H1 (cell line): ENCODE data around the gene CCDC169. TPM values are rescaled to one million over a fixed set of nuclear protein-coding genes. Genes with fewer than 3 reads are reported as not detected.

Experiments
- JUN ChIP-seq: IDR thresholded peaks from 2 replicates; pipeline ENCODE4 v1.6.1; 2011; ENCODE audit warnings: low read depth, mild to moderate bottlenecking, improper control_type of control experiment, low read length
- MAFK ChIP-seq: IDR thresholded peaks from 2 replicates; pipeline ENCODE4 v1.6.1; 2012; ENCODE audit warnings: low read depth, mild to moderate bottlenecking, improper control_type of control experiment, low read length
- YY1 ChIP-seq: IDR thresholded peaks from 2 replicates; pipeline ENCODE4 v1.6.1; 2011; ENCODE audit warnings: low read depth, mild to moderate bottlenecking, low read length
- polyA plus RNA-seq, 7 experiments: library from polyadenylated mRNA; depleted of rRNA in 3 of 7; stranded (reverse) in 5 of 7; unstranded in 2 of 7; fragments of >200 nt in 5 of 7; fragments of 200-250 nt in 2 of 7; gene quantifications; 1 replicate in 5 of 7; 2 replicates in 1 of 7; 4 replicates in 1 of 7; pipeline versions ENCODE4 v1.2.1 to v1.2.3, GENCODE V29; 2011 to 2013; ENCODE audit warnings: missing spikeins in 2 of 7, mixed read lengths in 2 of 7
- small RNA-seq: library from polyadenylated mRNA; stranded (forward); fragments of <200 nt; extraction: miRNeasy Mini kit (QIAGEN cat#:217004); gene quantifications from one replicate; pipeline ENCODE3, GENCODE V24; 2013; ENCODE audit not compliant: insufficient read depth
- total RNA-seq: library from RNA; stranded (reverse); fragmentation: NEBNext Ultra II Directional; extraction: Animal tissue kit (Norgen Biotek cat#: 25700); gene quantifications from 2 replicates; pipeline ENCODE4 v1.2.1, GENCODE V29; 2021

CCDC169 gene
- total and polyA plus RNA-seq, 2 of the 8 experiments (the other 6 are each of a cell fraction or from before 2014, with no cell fraction given), result 7.2 to 44.0 TPM

DNA sequence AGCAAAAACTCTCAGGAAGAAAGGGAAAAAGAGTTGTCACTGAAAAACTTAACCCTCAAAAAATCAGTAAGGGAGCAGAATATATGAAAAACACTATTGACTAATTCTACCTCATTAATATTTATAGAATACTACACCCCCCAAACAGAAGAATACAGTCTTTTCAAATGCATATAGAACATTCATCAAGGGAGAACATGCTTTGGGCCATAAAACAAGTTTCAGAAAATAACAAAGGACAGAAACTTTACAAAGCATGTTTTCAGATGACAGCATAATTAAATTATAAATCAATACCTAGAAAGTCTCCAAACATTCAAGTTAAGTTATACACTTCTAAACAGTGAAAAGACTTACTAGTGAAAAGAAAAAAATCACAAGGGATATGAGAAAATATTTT, 113.7 kb downstream of the CCDC169 start (continued):
- TF ChIP-seq MAFK, result no peak
- no peak for TF ChIP-seq JUN
- no peak for TF ChIP-seq YY1

Small RNAs within 50 kb of the gene (small RNA-seq; reads per million reads assigned to genes)
- not detected for gene RNU6-71P

Other genes starting within 250 kb of the CCDC169 start
- gene DCLK1, start 166.4 kb downstream of the CCDC169 start, total RNA-seq, result 38.7 and 41.0 TPM in 2 replicates
- 16.6 and 22.8 TPM in 2 replicates for gene DCLK1, start 166.4 kb downstream of the CCDC169 start, polyA plus RNA-seq (2011; rRNA removed)
- gene SOHLH2, start 83.3 kb downstream of the CCDC169 start, total RNA-seq, result 9.7 and 10.3 TPM in 2 replicates
- 6.1 and 6.8 TPM in 2 replicates for gene SOHLH2, start 83.3 kb downstream of the CCDC169 start, polyA plus RNA-seq (2011; rRNA removed)
- 68.2 and 74.1 TPM in 2 replicates for gene SPART, start 48.6 kb upstream of the CCDC169 start, total RNA-seq
- gene SPART, start 48.6 kb upstream of the CCDC169 start, polyA plus RNA-seq (2011; rRNA removed), result 15.3 and 27.2 TPM in 2 replicates
- gene CCNA1, start 134.7 kb upstream of the CCDC169 start, total RNA-seq, result 4.0 and 4.1 TPM in 2 replicates
- 2.2 and 2.7 TPM in 2 replicates for gene CCNA1, start 134.7 kb upstream of the CCDC169 start, polyA plus RNA-seq (2011; rRNA removed)